PFSK-1 (cell line): ENCODE data around the gene CDC34.

ENCODE experiments used
- FOXP2 ChIP-seq: optimal IDR thresholded peaks from 2 replicates; pipeline ENCODE3; 2011; ENCODE audit warnings: borderline replicate concordance, control low read depth, inconsistent platforms; ENCODE audit not compliant: insufficient read depth; ENCODE audit errors: extremely low read length, extremely low read depth
- POLR2AphosphoS5 ChIP-seq: IDR thresholded peaks from 2 replicates; pipeline ENCODE4 v1.6.1; 2012; ENCODE audit warnings: low read depth, mild to moderate bottlenecking, control low read depth, low read length, moderate library complexity
- REST ChIP-seq, 2 experiments: IDR thresholded peaks; 2 replicates each; pipeline versions ENCODE4 v1.6.1 to v1.8.0; 2011 to 2012; ENCODE audit warnings: low read depth in 2 of 2, low read length in 2 of 2, control low read depth in 1 of 2, inconsistent platforms in 1 of 2, mild to moderate bottlenecking in 1 of 2, moderate library complexity in 1 of 2; ENCODE audit not compliant: insufficient read depth in 1 of 2
- SIN3A ChIP-seq: IDR thresholded peaks from 2 replicates; pipeline ENCODE4 v1.6.1; 2012; ENCODE audit warnings: mild to moderate bottlenecking, low read length, moderate library complexity, borderline replicate concordance; ENCODE audit not compliant: insufficient read depth
- TAF1 ChIP-seq: IDR thresholded peaks from 2 replicates; pipeline ENCODE4 v1.6.1; 2012; ENCODE audit warnings: low read length, control low read depth, borderline replicate concordance; ENCODE audit not compliant: insufficient read depth

The CDC34 gene

GRCh38 chr19:558770-559439 is 27.3 kb downstream of the CDC34 start:
- TF ChIP-seq TAF1 (no peak), FOXP2 (peak; percentile 44), SIN3A (no peak), POLR2AphosphoS5 (no peak), REST (IDR thresholded peaks at IDR 0.05; ENCODE audit: insufficient read depth in 1 of 2, low read depth in 2 of 2, low read length in 2 of 2) (no peak)

- TF ChIP-seq POLR2AphosphoS5 (no peak), SIN3A (no peak), TAF1 (no peak), FOXP2 (no peak), REST (IDR thresholded peaks at IDR 0.05; ENCODE audit: insufficient read depth in 1 of 2, low read depth in 2 of 2, low read length in 2 of 2) (no peak)
Measured at GRCh38 chr19:560121-560520, 28.6 kb downstream of the CDC34 start.

GRCh38 chr19:566403-566802 is 34.8 kb downstream of the CDC34 start:
- TF ChIP-seq FOXP2 (no peak), TAF1 (no peak), SIN3A (no peak)

GRCh38 chr19:566844-567243 is 35.3 kb downstream of the CDC34 start:
- no peak for TF ChIP-seq REST (IDR thresholded peaks at IDR 0.05; ENCODE audit: insufficient read depth in 1 of 2, low read depth in 2 of 2, low read length in 2 of 2)
- no peak for TF ChIP-seq FOXP2
- TF ChIP-seq POLR2AphosphoS5: no peak
- TF ChIP-seq TAF1: no peak
- TF ChIP-seq SIN3A: no peak

- no peak for TF ChIP-seq SIN3A
- TF ChIP-seq REST (IDR thresholded peaks at IDR 0.05; ENCODE audit: insufficient read depth in 1 of 2, low read depth in 2 of 2, low read length in 2 of 2): no peak
- TF ChIP-seq POLR2AphosphoS5: no peak
- no peak for TF ChIP-seq TAF1
- TF ChIP-seq FOXP2: no peak
Measured at GRCh38 chr19:567296-567900, 35.8 kb downstream of the CDC34 start.
